ENCODE results near the gene MYOM3.

The MYOM3 gene

DNA sequence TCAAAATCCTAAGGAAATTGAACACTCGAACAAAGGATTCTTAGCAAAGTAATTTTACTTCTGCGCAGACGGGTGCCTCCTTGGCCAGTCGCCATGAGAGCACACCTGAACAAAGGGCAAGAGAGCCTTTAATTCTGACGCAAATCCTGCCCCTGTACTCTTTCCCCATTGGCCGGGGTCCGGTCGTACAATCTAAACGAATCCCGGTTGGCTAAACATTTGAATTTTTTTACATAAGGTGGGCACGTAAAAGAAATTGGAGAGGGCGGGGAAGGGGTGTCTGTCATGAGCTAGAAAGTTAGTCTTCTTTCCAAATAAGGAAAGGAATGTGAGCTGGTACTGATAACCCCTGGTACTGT, 39.2 kb upstream of the MYOM3 start:
- FAIRE-seq, result peak; percentile 9
- TF ChIP-seq SPI1 (IDR thresholded peaks at IDR 0.05; ENCODE audit: low read depth, low read length), result no peak
- TF ChIP-seq POU2F2 (IDR thresholded peaks at IDR 0.05; ENCODE audit: low read depth, low read length), result no peak
- DNase-seq (ENCODE audit: insufficient read length, low spot score), result no peak

DNA sequence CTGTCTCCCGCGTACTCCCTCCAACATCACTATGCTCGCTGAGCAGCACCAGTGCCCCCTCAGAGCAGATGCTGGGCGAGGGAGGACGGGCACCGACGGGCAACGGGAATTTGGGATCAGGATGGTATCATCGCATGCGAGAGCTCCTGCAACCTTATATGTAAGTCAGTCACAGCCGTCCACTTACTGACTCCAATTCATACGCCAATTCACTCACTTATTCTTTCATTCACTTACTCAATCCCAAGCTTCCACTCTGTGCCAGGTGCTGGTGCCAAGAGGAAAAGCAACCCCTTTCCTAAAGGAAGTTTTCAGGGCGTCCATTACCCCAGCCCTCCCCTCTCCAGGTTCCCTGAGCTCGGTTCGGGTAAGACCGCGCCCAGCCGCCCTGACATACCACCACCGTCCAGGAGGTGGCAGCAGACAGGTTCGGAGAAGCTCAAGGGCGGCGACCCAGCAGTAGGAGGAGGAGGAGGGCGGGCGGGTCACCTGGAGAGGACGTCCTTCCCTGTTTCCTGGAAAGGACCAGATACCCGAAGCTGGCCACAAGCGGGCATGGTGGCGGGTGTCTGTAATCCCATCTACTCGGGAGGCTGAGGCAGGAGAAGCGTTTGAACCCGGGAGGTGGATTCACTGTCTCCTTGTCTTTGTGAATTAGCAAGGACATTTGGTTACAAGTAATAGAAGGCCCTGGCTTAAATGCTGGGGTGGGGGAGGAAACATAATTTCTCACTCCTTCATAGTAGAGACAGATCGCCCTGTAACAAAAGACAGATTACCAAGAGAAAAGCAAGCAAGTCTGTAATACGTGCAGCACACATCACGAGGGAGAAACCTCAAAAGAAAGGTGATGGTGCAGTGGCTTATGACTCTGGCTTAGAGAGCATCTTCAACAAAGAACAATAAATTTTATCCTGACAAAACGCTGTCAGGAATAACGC, 38.6 kb upstream of the MYOM3 start:
- DNase-seq (ENCODE audit: insufficient read length, low spot score) (peak; percentile 66), FAIRE-seq (peak; percentile 92)
- no peak for TF ChIP-seq POLR2AphosphoS5 (IDR thresholded peaks at IDR 0.05; ENCODE audit: low read depth, low read length)
- no peak for TF ChIP-seq SPI1 (IDR thresholded peaks at IDR 0.05; ENCODE audit: low read depth, low read length)

DNA sequence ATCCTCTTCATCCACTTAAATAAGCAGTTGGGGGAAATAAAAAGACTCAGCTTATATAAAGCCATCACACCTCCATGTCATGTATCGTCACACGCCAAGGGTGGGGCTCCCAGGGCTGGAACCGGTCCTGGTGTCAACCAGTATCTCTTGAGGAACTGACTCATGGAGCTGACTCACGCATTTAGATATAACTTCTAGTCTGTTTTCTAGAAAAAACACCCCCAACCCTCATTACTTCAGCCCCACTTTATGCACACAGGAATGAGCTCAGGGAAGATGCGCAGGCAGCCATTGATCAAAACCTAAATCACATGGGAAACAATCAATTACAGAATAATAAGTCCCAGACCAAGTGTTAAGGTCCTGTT, 37.9 kb upstream of the MYOM3 start:
- TF ChIP-seq POU2F2 (IDR thresholded peaks at IDR 0.05; ENCODE audit: low read depth, low read length) (no peak), POLR2AphosphoS5 (IDR thresholded peaks at IDR 0.05; ENCODE audit: low read depth, low read length) (no peak), TAF1 (IDR thresholded peaks at IDR 0.05; ENCODE audit: low read depth, low read length) (no peak), SPI1 (IDR thresholded peaks at IDR 0.05; ENCODE audit: low read depth, low read length) (no peak), PAX5 (IDR thresholded peaks at IDR 0.05; ENCODE audit: insufficient read depth, low read length, severe bottlenecking) (no peak), POLR2A (IDR thresholded peaks at IDR 0.05; ENCODE audit: low read depth, low read length) (no peak)
- no peak for DNase-seq (ENCODE audit: insufficient read length, low spot score)
- FAIRE-seq, result no peak

DNA sequence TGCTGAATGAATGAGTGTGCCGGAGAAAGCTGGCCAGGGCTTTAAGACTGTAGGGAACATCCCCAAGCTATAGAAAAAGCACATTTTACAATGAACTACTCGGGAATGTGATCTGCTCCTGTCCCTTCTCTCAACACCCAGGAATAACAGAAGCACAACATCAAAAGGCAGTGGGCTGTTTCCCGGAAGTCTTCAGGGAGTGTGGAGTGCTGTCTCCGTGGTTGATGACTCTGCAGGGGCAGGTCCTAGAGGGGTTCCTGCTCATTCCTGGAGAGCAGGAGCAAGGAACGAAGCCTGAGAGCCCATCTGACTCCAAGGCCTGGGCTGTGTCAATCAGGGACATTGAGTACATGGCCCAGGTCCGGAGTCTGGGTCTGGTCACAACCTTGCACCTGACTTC, 35.9 kb upstream of the MYOM3 start:
- FAIRE-seq (no peak), DNase-seq (ENCODE audit: insufficient read length, low spot score) (no peak)
- TF ChIP-seq POLR2A (IDR thresholded peaks at IDR 0.05; ENCODE audit: low read depth, low read length), result no peak
- no peak for TF ChIP-seq POU2F2 (IDR thresholded peaks at IDR 0.05; ENCODE audit: low read depth, low read length)
- no peak for TF ChIP-seq PAX5 (IDR thresholded peaks at IDR 0.05; ENCODE audit: insufficient read depth, low read length, severe bottlenecking)
- TF ChIP-seq TAF1 (IDR thresholded peaks at IDR 0.05; ENCODE audit: low read depth, low read length), result no peak
- TF ChIP-seq POLR2AphosphoS5 (IDR thresholded peaks at IDR 0.05; ENCODE audit: low read depth, low read length), result no peak
- TF ChIP-seq SPI1 (IDR thresholded peaks at IDR 0.05; ENCODE audit: low read depth, low read length), result no peak

DNA sequence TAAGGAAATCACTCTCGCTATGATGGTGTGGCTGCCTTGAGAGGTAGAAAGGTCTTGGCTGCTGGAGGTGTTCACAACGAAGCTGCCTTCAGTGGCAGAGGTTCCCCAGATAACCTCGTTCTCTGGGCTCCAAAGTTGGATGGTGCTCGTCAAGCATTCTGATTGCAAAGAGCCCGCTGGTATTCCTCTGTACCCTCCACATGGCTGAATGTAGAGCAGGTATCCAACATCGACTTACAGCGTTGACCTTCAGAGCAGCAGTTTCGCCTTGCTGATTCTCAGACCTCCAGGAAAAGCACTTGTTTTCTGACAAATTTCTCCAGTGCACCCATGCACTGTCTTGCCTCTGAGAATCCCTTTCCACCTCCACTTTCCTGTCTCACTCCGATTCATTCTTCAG, 35.3 kb upstream of the MYOM3 start:
- no peak for DNase-seq (ENCODE audit: insufficient read length, low spot score)
- FAIRE-seq, result no peak
- TF ChIP-seq POLR2A (IDR thresholded peaks at IDR 0.05; ENCODE audit: low read depth, low read length) (no peak), POU2F2 (IDR thresholded peaks at IDR 0.05; ENCODE audit: low read depth, low read length) (no peak), TAF1 (IDR thresholded peaks at IDR 0.05; ENCODE audit: low read depth, low read length) (no peak), PAX5 (IDR thresholded peaks at IDR 0.05; ENCODE audit: insufficient read depth, low read length, severe bottlenecking) (no peak), SPI1 (IDR thresholded peaks at IDR 0.05; ENCODE audit: low read depth, low read length) (no peak), POLR2AphosphoS5 (IDR thresholded peaks at IDR 0.05; ENCODE audit: low read depth, low read length) (no peak)

DNA sequence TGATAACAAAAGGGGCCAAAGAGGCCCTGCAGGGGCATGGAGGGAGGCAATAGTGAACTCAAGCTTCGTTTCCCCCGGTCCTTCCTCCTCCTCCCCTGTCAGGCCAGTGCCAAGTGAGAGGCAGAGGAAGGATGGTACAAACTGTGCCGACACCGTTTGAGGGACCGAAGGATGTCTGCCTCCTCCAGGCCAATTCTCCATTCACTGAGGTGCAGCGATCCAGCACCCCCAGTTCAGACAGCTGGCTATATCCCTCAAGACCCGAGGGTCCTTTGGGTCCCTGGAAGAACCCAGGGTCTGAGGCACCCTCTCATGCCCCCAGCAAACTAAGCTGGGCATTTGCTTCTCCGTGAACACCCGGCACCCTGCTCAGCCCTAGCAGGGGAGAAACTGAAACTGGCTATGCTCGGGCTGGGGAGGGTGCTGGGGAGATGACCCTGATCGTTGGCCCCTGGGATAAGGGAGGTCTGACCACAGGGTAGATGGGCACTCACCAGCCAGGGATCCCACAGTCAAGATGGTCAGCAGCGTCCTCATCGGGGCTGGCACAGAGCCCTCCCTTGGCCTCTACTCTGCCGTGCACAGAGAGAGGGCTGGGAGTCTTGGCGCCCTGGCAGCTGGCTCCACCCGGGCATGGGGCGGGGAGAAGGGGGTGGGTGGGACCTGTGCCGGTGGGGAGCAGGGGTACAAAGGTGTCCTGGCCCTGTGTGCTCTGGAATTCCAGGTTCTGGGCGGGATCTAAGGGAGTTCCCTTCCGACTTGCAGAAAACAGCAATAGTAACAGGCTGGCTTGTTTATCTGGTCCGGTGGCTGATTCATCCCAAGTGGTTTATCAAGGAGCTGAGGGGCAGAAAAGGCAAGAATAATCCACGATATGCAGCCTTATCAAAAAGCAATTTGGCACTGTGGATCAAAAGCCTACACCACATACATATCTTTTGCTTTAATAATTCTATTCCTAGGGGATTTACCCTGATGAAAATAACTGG, 30.9 kb upstream of the MYOM3 start, which contains the start of gene IL22RA1:
TSS of gene IL22RA1 (minus strand) at position 595 of the 989 bp plus-strand sequence. CDS start at position 537, 58 bp downstream.
- TF ChIP-seq PAX5 (IDR thresholded peaks at IDR 0.05; ENCODE audit: insufficient read depth, low read length, severe bottlenecking), result no peak
- TF ChIP-seq TAF1 (IDR thresholded peaks at IDR 0.05; ENCODE audit: low read depth, low read length), result no peak
- no peak for TF ChIP-seq SPI1 (IDR thresholded peaks at IDR 0.05; ENCODE audit: low read depth, low read length)
- no peak for TF ChIP-seq POLR2AphosphoS5 (IDR thresholded peaks at IDR 0.05; ENCODE audit: low read depth, low read length)
- no peak for TF ChIP-seq POLR2A (IDR thresholded peaks at IDR 0.05; ENCODE audit: low read depth, low read length)
- no peak for TF ChIP-seq POU2F2 (IDR thresholded peaks at IDR 0.05; ENCODE audit: low read depth, low read length)
- no peak for DNase-seq (ENCODE audit: insufficient read length, low spot score)
- FAIRE-seq, result no peak

DNA sequence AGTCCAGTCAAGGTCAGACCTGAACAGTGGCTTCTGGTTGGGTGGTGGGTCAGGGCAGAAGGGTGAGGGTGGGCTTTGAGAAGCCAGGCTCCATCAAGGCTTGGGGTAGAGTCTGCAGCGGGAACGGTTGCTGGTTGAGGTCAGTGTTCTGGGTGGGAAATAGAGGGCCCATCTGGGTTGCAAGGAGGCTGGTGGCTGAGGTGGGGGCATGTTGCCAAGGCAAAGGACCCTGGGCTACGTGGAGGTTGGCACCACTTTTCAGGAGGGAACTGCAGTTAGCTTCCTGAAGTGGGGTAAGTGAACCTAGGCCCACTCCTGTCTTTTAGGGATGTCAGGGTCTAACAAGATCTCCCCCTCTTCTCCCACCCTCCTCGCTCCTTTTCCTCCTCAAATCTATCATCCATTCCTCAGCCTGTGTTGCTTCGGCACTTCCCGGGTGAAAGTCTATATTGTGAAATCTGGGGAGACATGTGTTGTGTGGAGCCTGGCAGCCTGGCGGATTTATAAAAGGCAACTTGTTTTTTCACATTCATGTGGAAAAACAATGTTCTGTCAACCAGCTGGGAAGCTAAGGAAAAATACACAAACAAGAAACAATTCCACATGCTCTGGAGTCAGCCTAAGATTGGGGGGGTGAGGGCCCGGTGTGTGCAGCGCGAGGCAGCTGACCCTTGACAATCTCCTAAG, 29.5 kb upstream of the MYOM3 start:
- FAIRE-seq (no peak), DNase-seq (ENCODE audit: insufficient read length, low spot score) (no peak)
- TF ChIP-seq POLR2A (IDR thresholded peaks at IDR 0.05; ENCODE audit: low read depth, low read length) (no peak), SPI1 (IDR thresholded peaks at IDR 0.05; ENCODE audit: low read depth, low read length) (no peak), POLR2AphosphoS5 (IDR thresholded peaks at IDR 0.05; ENCODE audit: low read depth, low read length) (no peak), TAF1 (IDR thresholded peaks at IDR 0.05; ENCODE audit: low read depth, low read length) (no peak), PAX5 (IDR thresholded peaks at IDR 0.05; ENCODE audit: insufficient read depth, low read length, severe bottlenecking) (no peak), POU2F2 (IDR thresholded peaks at IDR 0.05; ENCODE audit: low read depth, low read length) (no peak)

DNA sequence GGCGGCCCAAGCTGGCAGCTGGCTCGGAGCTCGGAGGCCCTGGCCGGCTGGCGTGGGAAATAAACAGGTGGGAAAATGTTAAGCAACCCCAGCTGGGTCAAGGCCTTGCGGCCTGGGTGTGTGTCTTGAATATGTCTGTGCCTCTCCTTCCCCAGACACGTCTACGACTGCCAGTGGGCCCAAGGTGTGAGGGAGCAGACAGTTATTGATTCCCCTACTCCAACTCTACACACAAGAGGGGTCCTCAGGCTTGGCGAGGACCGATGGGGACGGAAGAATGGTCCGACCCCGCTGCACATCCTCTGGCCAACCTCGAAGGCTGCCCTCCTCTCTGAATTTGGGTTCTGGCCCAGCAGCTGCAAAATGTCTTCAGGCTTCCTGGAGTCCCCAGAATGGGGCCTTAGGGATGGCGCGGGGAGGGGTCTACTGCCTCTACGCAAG, 28.8 kb upstream of the MYOM3 start:
- no peak for DNase-seq (ENCODE audit: insufficient read length, low spot score)
- TF ChIP-seq TAF1 (IDR thresholded peaks at IDR 0.05; ENCODE audit: low read depth, low read length), result no peak
- FAIRE-seq, result no peak

DNA sequence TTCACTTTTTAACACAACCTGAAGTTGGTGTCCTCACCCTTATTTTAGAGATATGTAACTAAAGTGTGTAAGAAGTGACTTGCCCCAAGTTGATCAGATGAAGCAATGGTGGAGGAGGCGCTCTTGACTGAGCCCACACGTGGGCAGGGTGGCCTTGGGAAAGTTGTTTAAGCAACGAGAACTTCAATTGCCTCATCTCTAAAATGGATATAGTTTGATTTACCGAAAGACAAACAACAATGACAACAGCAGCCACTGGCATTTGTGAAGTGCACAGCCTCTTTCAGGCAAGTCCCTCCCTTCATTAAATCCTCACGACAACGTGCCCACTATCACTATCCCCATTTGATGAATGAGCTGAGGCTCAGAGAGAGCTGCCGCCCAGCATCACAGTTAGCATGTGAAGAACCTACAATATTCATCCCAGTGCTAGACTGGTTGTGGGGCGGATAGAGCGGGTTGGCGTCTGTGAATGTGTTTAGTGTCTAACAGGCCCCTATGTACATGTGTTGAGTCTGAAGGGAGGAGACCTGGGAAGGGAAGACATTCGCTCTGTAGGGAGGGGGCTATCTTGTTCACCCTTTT, 28.0 kb upstream of the MYOM3 start:
- FAIRE-seq (no peak), DNase-seq (ENCODE audit: insufficient read length, low spot score) (no peak)
- TF ChIP-seq PAX5 (IDR thresholded peaks at IDR 0.05; ENCODE audit: insufficient read depth, low read length, severe bottlenecking) (no peak), POU2F2 (IDR thresholded peaks at IDR 0.05; ENCODE audit: low read depth, low read length) (no peak), POLR2A (IDR thresholded peaks at IDR 0.05; ENCODE audit: low read depth, low read length) (no peak), SPI1 (IDR thresholded peaks at IDR 0.05; ENCODE audit: low read depth, low read length) (no peak), POLR2AphosphoS5 (IDR thresholded peaks at IDR 0.05; ENCODE audit: low read depth, low read length) (no peak), TAF1 (IDR thresholded peaks at IDR 0.05; ENCODE audit: low read depth, low read length) (no peak)

All from GM12891 (cell line).